GM12878 (cell line): ENCODE data around the gene GABPA. TPM values are rescaled to one million over a fixed set of nuclear protein-coding genes. Genes with fewer than 3 reads are reported as not detected.

Experiments used
- ATAC-seq: fragments of 200-7000 bp; cut with Tn5 transposase; 3 replicates; pipeline ENCODE4 v1.9.1; 2020; ENCODE audit warnings: mild to moderate bottlenecking, moderate library complexity
- BruUV-seq: library from RNA; stranded (reverse); fragments of 400-500 nt; replicated peaks from 2 replicates; lab custom pipeline; 2021; lab: Mats Ljungman, UMichigan
- CTCF ChIA-PET: fragments of 300-600 bp; sonication (Branson Sonifier 250); formaldehyde crosslinking; extraction: SDS; loops from one replicate; lab custom pipeline; 2021; ENCODE audit warnings: inconsistent platforms; lab: Yijun Ruan, JAX
- POLR2A ChIA-PET: fragments of 350-600 bp; formaldehyde crosslinking; extraction: SDS; loops from one replicate; lab custom pipeline; 2021; ENCODE audit warnings: inconsistent platforms; lab: Charles Lee
- RAD21 ChIA-PET: fragments of 300-600 bp; sonication (Branson Sonifier 250); formaldehyde crosslinking; loops from one replicate; lab custom pipeline; 2023; ENCODE audit warnings: antibody characterized with exemption; ENCODE audit not compliant: unreplicated experiment; lab: Charles Lee
- SMC1A ChIA-PET: fragments of 300-600 bp; sonication (Branson Sonifier 250); formaldehyde crosslinking; loops from one replicate; lab custom pipeline; 2023; ENCODE audit not compliant: unreplicated experiment, uncharacterized antibody; lab: Charles Lee
- DNase-seq: peaks from one replicate; pipeline ENCODE4 v3.0.0-alpha.2; 2011; ENCODE audit warnings: low read depth, low spot score
- FAIRE-seq: peaks from 3 replicates; lab custom pipeline; 2011; peaks lifted over from hg19 to GRCh38; lab: Jason Lieb, UNC
- H2AFZ ChIP-seq: 2 replicates; pipeline ENCODE4 v1.6.0; 2011; ENCODE audit warnings: low read depth, low read length, control low read depth; ENCODE audit not compliant: control insufficient read depth
- H3K27ac ChIP-seq: 2 replicates; pipeline ENCODE4 v1.5.1; 2011; ENCODE audit warnings: control low read depth; ENCODE audit not compliant: control insufficient read depth, insufficient read depth
- H3K27me3 ChIP-seq, 2 experiments: replicated peaks in 1 of 2; 2 replicates each; pipeline versions ENCODE4 v1.6.0 to v1.6.1; 2011; ENCODE audit warnings: low read length in 1 of 2; ENCODE audit not compliant: control insufficient read depth in 2 of 2, insufficient read depth in 2 of 2
- H3K36me3 ChIP-seq, 2 experiments: 2 replicates each; pipeline ENCODE4 v1.5.1; 2011; ENCODE audit warnings: low read length in 1 of 2; ENCODE audit not compliant: control insufficient read depth in 2 of 2, insufficient read depth in 2 of 2
- H3K4me1 ChIP-seq: 2 replicates; pipeline ENCODE4 v1.6.1; 2011; ENCODE audit warnings: mild to moderate bottlenecking, low read length, moderate library complexity, mixed read lengths; ENCODE audit not compliant: control insufficient read depth, insufficient read depth
- H3K4me2 ChIP-seq: 2 replicates; pipeline ENCODE4 v1.6.0; 2011; ENCODE audit warnings: control low read depth; ENCODE audit not compliant: control insufficient read depth, insufficient read depth
- H3K4me3 ChIP-seq: fragments of 200-600 bp; sonication (generic); 2 replicates; pipeline ENCODE4 v1.5.1; 2016
- H3K79me2 ChIP-seq: 2 replicates; pipeline ENCODE4 v1.6.0; 2011; ENCODE audit warnings: low read length; ENCODE audit not compliant: control insufficient read depth, insufficient read depth
- H3K9ac ChIP-seq: 2 replicates; pipeline ENCODE4 v1.8.0; 2011; ENCODE audit warnings: low read length, control low read depth, mixed read lengths; ENCODE audit not compliant: control insufficient read depth, insufficient read depth
- H3K9me3 ChIP-seq: replicated peaks from 3 replicates; pipeline ENCODE4 v1.5.1; 2011; ENCODE audit warnings: mild to moderate bottlenecking, low read length; ENCODE audit not compliant: control insufficient read depth, insufficient read depth
- H4K20me1 ChIP-seq: 2 replicates; pipeline ENCODE4 v1.6.0; 2011; ENCODE audit not compliant: control insufficient read depth, insufficient read depth
- BHLHE40 ChIP-seq, 2 experiments: fragments of 450-650 bp in 1 of 2; IDR thresholded peaks; 2 replicates each; pipeline ENCODE4 v1.6.1; 2011 to 2017; ENCODE audit warnings: low read depth in 2 of 2, borderline replicate concordance in 1 of 2, improper control_type of control experiment in 1 of 2, low read length in 1 of 2, mild to moderate bottlenecking in 1 of 2
- BRCA1 ChIP-seq: IDR thresholded peaks from 2 replicates; pipeline ENCODE4 v1.6.1; 2011; ENCODE audit warnings: low read depth, low read length, improper control_type of control experiment
- CTCF ChIP-seq, 3 experiments: IDR thresholded peaks in 2 of 3; conservative IDR thresholded peaks in 1 of 3; 2 replicates each; pipeline ENCODE4 v1.5.1; 2011; ENCODE audit warnings: low read depth in 3 of 3, low read length in 3 of 3, mild to moderate bottlenecking in 3 of 3, control low read depth in 2 of 3, moderate library complexity in 2 of 3, inconsistent platforms in 1 of 3, mixed read lengths in 1 of 3; ENCODE audit not compliant: control insufficient read depth in 2 of 3, insufficient read depth in 1 of 3; ENCODE audit errors: extremely low read depth in 1 of 3
- E2F4 ChIP-seq: IDR thresholded peaks from 2 replicates; pipeline ENCODE4 v1.6.1; 2012; ENCODE audit warnings: low read depth, low read length, improper control_type of control experiment
- EED ChIP-seq: sonication (generic); IDR thresholded peaks from 2 replicates; pipeline ENCODE4 v1.6.1; 2016; ENCODE audit warnings: antibody characterized with exemption, low read depth
- KLF5 ChIP-seq: fragments of 450-650 bp; IDR thresholded peaks from 2 replicates; pipeline ENCODE4 v1.6.1; 2014; ENCODE audit warnings: mild to moderate bottlenecking; ENCODE audit not compliant: partially characterized antibody
- NR2C1 ChIP-seq: fragments of 450-650 bp; IDR thresholded peaks from 2 replicates; pipeline ENCODE4 v1.6.1; 2017; ENCODE audit warnings: antibody characterized with exemption, mild to moderate bottlenecking, moderate library complexity
- TCF3 ChIP-seq: IDR thresholded peaks from 2 replicates; pipeline ENCODE4 v1.6.1; 2012; ENCODE audit warnings: low read depth, mild to moderate bottlenecking, low read length, borderline replicate concordance; ENCODE audit not compliant: insufficient read depth
- TCF7 ChIP-seq: IDR thresholded peaks from 2 replicates; pipeline ENCODE4 v1.6.1; 2014; ENCODE audit warnings: antibody characterized with exemption, borderline replicate concordance
- USF1 ChIP-seq: IDR thresholded peaks from 2 replicates; pipeline ENCODE4 v1.6.1; 2011; ENCODE audit warnings: borderline replicate concordance, low read depth, mild to moderate bottlenecking, moderate library complexity, mixed read lengths, low read length; ENCODE audit not compliant: insufficient read depth; ENCODE audit errors: extremely low read length
- WGBS: methylation state at CpG from one replicate; pipeline ENCODE4 v1.1.6; 2016; ENCODE audit warnings: low lambda C conversion rate; ENCODE audit not compliant: insufficient replicate concordance, insufficient coverage; ENCODE audit errors: missing lambda C conversion rate; 5-methylcytosine and 5-hydroxymethylcytosine counted together
- in situ Hi-C: fragments of 300-500 bp; cut with MboI; formaldehyde crosslinking; loops from 9 replicates; pipeline ENCODE4 v1.14.3; 2018; ENCODE audit warnings: mixed read lengths
- intact Hi-C: fragments of 100-400 bp; cut with micrococcal nuclease; formaldehyde crosslinking; loops from one replicate; pipeline ENCODE4 v1.14.2; 2022; ENCODE audit not compliant: unreplicated experiment
- polyA plus RNA-seq, 11 experiments: library from polyadenylated mRNA; depleted of rRNA in 4 of 11; unstranded in 6 of 11; stranded (reverse) in 5 of 11; fragments of >200 nt; fragmentation: Nextera tagmentation in 4 of 11; fragmentation: Illumina TruSeq in 1 of 11; extraction: Ambion mirVana in 4 of 11; extraction: Trizol in 1 of 11; gene quantifications; 1 replicate in 1 of 11; 2 replicates in 10 of 11; pipeline versions ENCODE4 v1.2.1 to v1.2.3, GENCODE V29; 2011 to 2016; ENCODE audit warnings: inconsistent platforms in 2 of 11, missing spikeins in 2 of 11, low read depth in 1 of 11
- total RNA-seq, 4 experiments: library from RNA; depleted of rRNA in 3 of 4; stranded (reverse); fragments of >200 nt in 3 of 4; fragmentation: Illumina TruSeq in 1 of 4; extraction: Trizol in 1 of 4; gene quantifications; 2 replicates each; pipeline versions ENCODE4 v1.2.1 to v1.2.3, GENCODE V29; 2013 to 2021

Gene GABPA
- total and polyA plus RNA-seq, 10 of the 15 experiments (the other 5 are each of a cell fraction or from before 2014, with no cell fraction given): 7.6 to 25.6 (median 22.9) TPM

GRCh38 chr21:25717491-25718147, 17.2 kb upstream of the GABPA start (continued):
- no peak for TF ChIP-seq TCF7

GRCh38 chr21:25721987-25722386, 12.8 kb upstream of the GABPA start:
- Histone ChIP-seq H3K4me2 (no peak overlapping the region), H3K4me3 (no peak overlapping the region), H3K4me1 (no peaks in the 10 kb centered on the region), H3K36me3 (peaks cover 7 to 33% of the 10 kb centered on the region in 2 experiments), H2AFZ (no peak overlapping the region), H3K27ac (no peak overlapping the region), H3K9ac (no peak overlapping the region), H4K20me1 (no peaks in the 10 kb centered on the region), H3K79me2 (no peaks in the 10 kb centered on the region), H3K9me3 (no peaks in the 10 kb centered on the region), H3K27me3 (no peaks in the 10 kb centered on the region)
- CTCF ChIA-PET: interaction anchor here (0.7 kb wide), 1 partner anchor 9 kb away, joined by 3 read pairs; no protein-coding TSS in a partner anchor
- 97% methylated on average over 3 of the region's 3 CpGs for WGBS
- POLR2A ChIA-PET: no interaction called here
- RAD21 ChIA-PET: no interaction called here
- no peak for TF ChIP-seq TCF7
- intact Hi-C loops (no loop called here), in situ Hi-C loops (no loop called here)
- FAIRE-seq (no peak), ATAC-seq (no peak), DNase-seq (no peak)
- BruUV-seq: no TSS peak
- SMC1A ChIA-PET: no interaction called here

GRCh38 chr21:25722631-25723030, 12.1 kb upstream of the GABPA start:
- Histone ChIP-seq H4K20me1 (no peaks in the 10 kb centered on the region), H3K79me2 (no peaks in the 10 kb centered on the region), H3K27ac (no peak overlapping the region), H3K4me3 (no peak overlapping the region), H3K9ac (no peak overlapping the region), H2AFZ (no peak overlapping the region), H3K27me3 (no peaks in the 10 kb centered on the region), H3K4me2 (no peak overlapping the region), H3K9me3 (no peaks in the 10 kb centered on the region), H3K36me3 (peaks cover 7 to 36% of the 10 kb centered on the region in 2 experiments), H3K4me1 (no peaks in the 10 kb centered on the region)
- ChIA-PET POLR2A (no interaction called here), SMC1A (no interaction called here), CTCF (no interaction called here), RAD21 (no interaction called here)
- in situ Hi-C loops (no loop called here), intact Hi-C loops (no loop called here)
- DNase-seq: no peak
- ATAC-seq: no peak
- BruUV-seq: no TSS peak
- 51% methylated on average over 3 of the region's 3 CpGs for WGBS
- FAIRE-seq: no peak
- no peak for TF ChIP-seq BHLHE40 (IDR thresholded peaks at IDR 0.05; ENCODE audit: borderline replicate concordance in 1 of 2, low read depth in 2 of 2, low read length in 1 of 2)
- no peak for TF ChIP-seq E2F4
- no peak for TF ChIP-seq EED
- TF ChIP-seq BRCA1: no peak
- no peak for TF ChIP-seq TCF3
- no peak for TF ChIP-seq CTCF (IDR thresholded peaks at IDR 0.05 in 2 of 3, conservative IDR thresholded peaks at IDR 0.05 in 1 of 3; ENCODE audit: control insufficient read depth in 2 of 3, extremely low read depth in 1 of 3, insufficient read depth in 1 of 3, low read depth in 3 of 3, low read length in 3 of 3)
- no peak for TF ChIP-seq KLF5
- TF ChIP-seq NR2C1: no peak
- TF ChIP-seq USF1: no peak
